GM19455 (cell line): ENCODE results near the gene FXR2.
A peak's percentile ranks its signal among the peaks of the same experiment; 100 is the strongest.
"Not testable (repeated sequence)": the region's sequence is repeated elsewhere in the genome, so short reads cannot be mapped to it uniquely, and the experiment has no call there.

Experiments used
- ATAC-seq: cut with Tn5 transposase; IDR thresholded peaks from one replicate; pipeline ENCODE4 v1.9.1; 2021; ENCODE audit not compliant: unreplicated experiment

Gene FXR2

DNA sequence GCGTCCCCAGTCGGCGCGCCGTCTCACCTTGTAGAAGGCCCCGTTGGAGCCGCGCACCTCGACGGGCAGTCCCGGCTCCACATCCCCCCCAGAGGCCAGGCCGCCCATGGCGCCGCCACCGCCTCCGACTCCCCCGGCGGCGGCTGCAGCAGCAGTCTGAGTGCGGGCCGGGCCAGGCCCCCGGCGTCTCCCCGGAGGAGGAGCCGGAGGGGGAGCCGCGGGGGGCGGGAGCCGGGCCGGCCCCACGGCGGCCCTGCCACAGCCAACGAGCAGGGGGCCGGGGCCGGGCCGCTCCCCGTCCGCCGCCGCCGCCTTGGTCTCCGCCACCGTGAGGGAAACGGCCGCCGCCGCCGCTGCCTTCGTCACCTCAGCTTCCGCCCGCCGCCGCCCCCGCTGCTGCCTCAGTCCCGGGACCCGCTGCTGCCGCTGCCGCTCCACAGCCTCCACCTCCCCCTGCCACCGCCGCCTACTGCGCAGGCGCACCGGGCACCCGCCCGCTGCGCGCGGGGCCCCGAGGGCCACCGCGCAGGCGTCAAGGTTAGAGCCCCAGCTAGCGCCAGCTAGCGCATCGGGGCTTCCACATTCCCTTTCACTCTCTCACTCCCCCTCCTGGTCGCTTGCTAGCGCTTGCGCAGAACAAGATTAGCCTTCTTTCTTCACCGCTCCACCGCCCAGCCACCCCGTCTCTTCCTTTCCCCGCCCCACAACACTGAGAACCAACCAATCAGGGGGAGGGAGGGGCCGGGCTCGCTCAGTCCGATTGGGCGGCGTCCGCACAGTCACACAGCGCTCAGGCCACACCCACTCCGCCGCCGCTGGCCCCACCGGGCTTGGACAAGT lies at the start of gene FXR2:
Gene FXR2, minus strand, starts transcription at position 473 of the 840 bp plus-strand sequence. Its CDS starts 365 bp downstream, at position 108.
- peak; percentile 86 for ATAC-seq

DNA sequence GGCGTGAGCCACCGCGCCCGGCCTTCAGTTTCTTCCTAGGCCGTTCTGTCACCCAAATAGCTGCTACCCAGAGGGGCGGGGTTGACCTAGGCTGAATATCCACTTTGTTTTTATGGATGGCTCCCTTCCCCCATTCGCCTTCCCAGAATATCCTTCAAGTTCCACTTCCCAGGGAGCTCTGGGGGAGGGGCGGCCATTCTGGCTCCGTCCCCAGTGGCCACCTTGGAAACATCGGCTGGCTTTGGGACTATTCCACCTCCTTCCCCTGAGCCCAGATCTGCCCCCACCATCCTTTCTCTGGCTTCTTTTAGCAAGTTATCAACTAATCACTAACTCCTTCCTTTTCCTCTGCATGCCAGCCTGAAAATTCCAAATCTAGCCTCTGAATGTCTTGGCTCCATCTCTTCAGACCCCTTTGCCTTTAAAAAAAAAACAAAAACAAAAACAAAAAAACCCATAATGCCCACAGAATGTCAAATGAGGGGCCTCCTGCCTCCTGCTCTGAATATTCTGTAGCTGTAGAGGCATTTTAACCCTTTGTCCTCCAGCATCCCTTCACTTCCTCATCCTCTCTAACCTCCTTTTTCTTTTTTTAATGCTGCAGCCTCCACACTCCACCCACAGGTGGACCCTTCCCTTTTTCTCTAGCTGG lies 42.4 kb upstream of the FXR2 start:
- no peak for ATAC-seq

DNA sequence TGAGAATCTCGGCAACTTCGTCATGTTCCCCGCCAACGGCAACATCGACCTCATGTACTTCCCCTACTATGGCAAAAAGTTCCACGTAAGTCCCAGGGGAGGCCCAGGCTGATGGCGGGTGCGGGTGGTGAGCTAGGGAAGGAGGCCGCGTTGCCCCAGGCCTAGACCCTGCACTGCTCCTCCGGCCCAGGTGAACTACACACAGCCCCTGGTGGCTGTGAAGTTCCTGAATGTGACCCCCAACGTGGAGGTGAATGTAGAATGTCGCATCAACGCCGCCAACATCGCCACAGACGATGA lies 40.8 kb upstream of the FXR2 start:
- ATAC-seq, result no peak

DNA sequence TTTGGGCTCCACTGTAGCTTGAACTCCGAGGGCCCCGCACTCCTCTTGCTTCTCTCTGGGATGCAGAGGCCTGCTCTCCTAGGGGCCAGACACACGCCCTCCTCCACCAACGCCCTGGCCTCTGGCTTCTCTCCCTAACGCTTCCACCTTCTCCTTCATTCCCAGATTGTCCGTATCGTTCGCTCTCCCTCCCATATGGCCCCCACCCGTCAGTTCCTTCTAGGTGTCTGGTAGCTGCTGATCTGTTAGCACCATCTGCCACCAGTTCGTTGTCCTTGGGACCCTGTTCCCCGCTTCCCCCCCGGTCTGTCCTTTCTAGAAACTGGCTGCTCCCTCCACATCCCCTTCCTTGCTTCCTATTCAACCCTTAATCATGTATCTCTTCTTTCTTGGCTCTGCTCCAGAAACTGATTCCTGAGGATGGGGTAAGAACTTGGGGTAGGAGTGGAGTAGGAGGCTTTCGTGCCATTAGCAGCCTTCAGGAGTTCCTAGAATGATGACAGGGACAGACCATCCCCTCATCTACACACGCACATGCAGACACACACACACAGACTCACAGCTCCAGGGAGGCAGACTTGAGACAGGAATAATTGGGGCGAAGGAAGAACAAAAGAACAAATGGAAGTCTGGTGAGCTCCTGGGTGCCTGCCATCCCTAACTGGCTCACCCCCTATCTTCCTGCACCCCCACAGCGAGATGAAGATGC lies 40.3 kb upstream of the FXR2 start:
- no peak for ATAC-seq

GRCh38 chr17:7652388-7653356 lies 38.0 kb upstream of the FXR2 start:
- ATAC-seq, result no peak

GRCh38 chr17:7651665-7652387 lies 37.1 kb upstream of the FXR2 start:
- no peak for ATAC-seq

GRCh38 chr17:7651097-7651664 lies 36.5 kb upstream of the FXR2 start:
- ATAC-seq, result no peak

- ATAC-seq, result no peak
Measured at GRCh38 chr17:7650509-7651096, 35.9 kb upstream of the FXR2 start, which contains the start of gene ATP1B2. TSS of gene ATP1B2 (plus strand) at chr17:7650926. CDS start at chr17:7651519, 593 bp downstream.

DNA sequence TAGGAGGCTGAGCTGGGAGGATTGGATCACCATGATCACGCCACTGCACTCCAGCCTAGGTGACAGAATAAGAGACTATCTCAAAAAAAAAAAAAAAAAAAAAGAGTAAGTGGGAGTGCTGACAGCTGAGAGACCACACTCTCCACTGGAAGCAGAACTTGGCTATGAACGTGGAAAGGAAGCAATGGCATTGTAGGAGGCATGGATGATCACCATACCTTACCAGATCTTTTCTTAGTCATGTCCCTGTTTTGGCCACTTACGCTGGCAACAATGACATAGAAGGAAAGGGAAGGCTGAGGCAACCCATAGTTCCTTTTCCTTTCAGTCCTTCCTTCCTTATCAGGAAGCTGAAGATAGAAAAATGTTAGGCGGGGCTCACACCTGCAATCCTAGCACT lies 32.3 kb upstream of the FXR2 start:
- ATAC-seq, result no peak

GRCh38 chr17:7646457-7646856 lies 31.8 kb upstream of the FXR2 start:
- ATAC-seq, result no peak

DNA sequence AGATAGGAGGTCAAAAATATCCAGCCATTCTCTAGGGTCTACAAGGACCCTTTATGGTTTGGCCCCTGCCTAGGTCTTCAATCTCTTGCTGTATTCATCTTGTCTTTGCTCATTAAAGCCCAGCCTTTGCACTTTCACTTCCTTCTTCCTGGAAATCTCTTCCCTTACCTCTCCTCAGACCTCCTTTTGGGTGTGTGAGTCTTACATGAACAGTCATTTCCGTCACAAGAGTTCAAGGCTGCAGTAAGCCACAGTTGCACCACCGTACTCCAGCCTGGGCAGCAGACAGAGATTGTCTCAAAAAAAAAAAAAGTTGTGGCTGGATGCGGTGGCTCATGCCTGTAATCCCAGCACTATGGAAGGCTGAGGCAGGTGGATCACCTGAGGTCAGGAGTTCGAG lies 30.1 kb upstream of the FXR2 start:
- no peak for ATAC-seq

- not testable (repeated sequence) for ATAC-seq
Measured at GRCh38 chr17:7641635-7642034, 26.9 kb upstream of the FXR2 start.

- no peak for ATAC-seq
Measured at GRCh38 chr17:7640783-7641182, 26.1 kb upstream of the FXR2 start.

- ATAC-seq, result no peak
Measured at GRCh38 chr17:7636163-7636562, 21.5 kb upstream of the FXR2 start.

DNA sequence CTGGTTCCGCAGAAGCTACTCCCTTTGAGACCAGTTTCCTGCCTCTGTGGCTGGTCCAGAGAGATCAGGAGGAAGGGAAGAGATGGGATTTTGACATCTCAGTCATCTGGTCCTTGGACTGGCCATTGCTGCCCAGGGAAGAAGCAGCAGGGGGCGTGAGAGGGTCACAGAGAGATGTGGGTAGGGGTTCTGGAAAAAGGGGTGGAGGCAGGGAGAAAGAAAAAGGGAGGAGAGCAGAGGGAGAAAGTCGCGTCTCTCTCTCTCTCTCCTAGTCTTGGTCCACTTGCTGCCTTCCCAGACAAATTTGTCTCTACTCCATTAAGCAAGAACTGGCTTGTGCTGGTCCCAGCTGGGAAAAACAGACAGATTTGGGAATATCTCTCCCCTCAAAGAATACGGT lies 19.7 kb upstream of the FXR2 start:
- ATAC-seq, result no peak

- no peak for ATAC-seq
Measured at GRCh38 chr17:7633093-7633492, 18.4 kb upstream of the FXR2 start.

DNA sequence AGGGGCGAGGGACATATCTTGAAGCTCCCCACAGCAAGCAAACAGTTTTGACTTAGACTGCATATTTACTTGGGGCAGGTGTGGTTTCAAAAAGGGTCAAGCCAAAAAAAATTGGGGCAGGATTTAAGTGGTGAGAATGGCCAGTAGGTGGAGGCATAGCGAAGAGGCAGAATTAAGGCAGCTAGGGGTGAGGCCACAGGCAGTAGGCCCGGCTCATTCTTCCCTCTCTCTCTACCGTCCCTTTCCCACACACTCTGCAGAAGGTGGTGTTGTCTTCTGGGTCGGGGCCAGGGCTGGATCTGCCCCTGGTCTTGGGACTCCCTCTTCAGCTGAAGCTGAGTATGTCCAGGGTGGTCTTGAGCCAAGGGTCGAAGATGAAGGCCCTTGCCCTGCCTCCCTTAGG lies 17.8 kb upstream of the FXR2 start:
- ATAC-seq, result no peak

- no peak for ATAC-seq
Measured at GRCh38 chr17:7631398-7632380, 17.0 kb upstream of the FXR2 start.
